Peyer's patch (tissue), 4 donors: ENCODE data around the gene SEPTIN12. TPM values are rescaled to one million over a fixed set of nuclear protein-coding genes. Genes with fewer than 3 reads are reported as not detected.

Experiments
- DNase-seq, 3 donors: peaks; one replicate each; pipeline ENCODE4 v3.0.0-alpha.2; 2017 to 2019
- H3K27ac ChIP-seq, 4 donors: fragments of 200-600 bp; sonication (generic); one replicate each; pipeline ENCODE4 v1.5.1; 2016 to 2019
- H3K27me3 ChIP-seq, 2 donors: fragments of 200-600 bp; sonication (generic); one replicate each; pipeline ENCODE4 v1.5.1; 2019
- H3K36me3 ChIP-seq, 3 donors: fragments of 200-600 bp; sonication (generic); one replicate each; pipeline ENCODE4 v1.5.1; 2016 to 2019
- H3K4me1 ChIP-seq, 4 donors: fragments of 200-600 bp; sonication (generic); one replicate each; pipeline ENCODE4 v1.5.1; 2016 to 2019
- H3K4me3 ChIP-seq, 4 donors: fragments of 200-600 bp; sonication (generic); 1 replicate in 3 of 4; 2 replicates in 1 of 4; pipeline ENCODE4 v1.5.1; 2016 to 2019; ENCODE audit warnings: mild to moderate bottlenecking in 1 of 4
- H3K9me3 ChIP-seq, 4 donors: fragments of 200-600 bp; sonication (generic); one replicate each; pipeline ENCODE4 v1.5.1; 2016 to 2019; ENCODE audit warnings: mild to moderate bottlenecking in 1 of 4
- POLR2A ChIP-seq, 2 donors: fragments of 450-650 bp; IDR thresholded peaks; one replicate each; pipeline ENCODE4 v1.5.1; 2017; ENCODE audit warnings: antibody characterized with exemption in 2 of 2, mild to moderate bottlenecking in 2 of 2, moderate library complexity in 2 of 2
- total RNA-seq, 4 donors: library from RNA; depleted of rRNA; stranded (reverse); fragments of >200 nt; gene quantifications; one replicate each; pipeline ENCODE4 v1.1.0, GENCODE V29; 2016
- TF ChIP-seq, protein P1 (sequence below), 6 experiments: fragments of 450-650 bp in 4 of 6; fragments of 200-600 bp in 2 of 6; sonication (generic) in 1 of 6; IDR thresholded peaks; one replicate each; pipeline ENCODE4 v1.5.1; 2017 to 2019; ENCODE audit warnings: antibody characterized with exemption in 6 of 6, mild to moderate bottlenecking in 3 of 6, moderate library complexity in 1 of 6

SEPTIN12 gene
- total RNA-seq, 4 donors from 2014 or later = not detected

GRCh38 chr16:4734730-4735535, 53.2 kb downstream of the SEPTIN12 start:
- H3K4me3 ChIP-seq = peak overlapping the region; percentile 87 to 94 (median 90)
- H3K9me3 ChIP-seq = no peaks in the 10 kb centered on the region
- TF ChIP-seq, protein P1, sequence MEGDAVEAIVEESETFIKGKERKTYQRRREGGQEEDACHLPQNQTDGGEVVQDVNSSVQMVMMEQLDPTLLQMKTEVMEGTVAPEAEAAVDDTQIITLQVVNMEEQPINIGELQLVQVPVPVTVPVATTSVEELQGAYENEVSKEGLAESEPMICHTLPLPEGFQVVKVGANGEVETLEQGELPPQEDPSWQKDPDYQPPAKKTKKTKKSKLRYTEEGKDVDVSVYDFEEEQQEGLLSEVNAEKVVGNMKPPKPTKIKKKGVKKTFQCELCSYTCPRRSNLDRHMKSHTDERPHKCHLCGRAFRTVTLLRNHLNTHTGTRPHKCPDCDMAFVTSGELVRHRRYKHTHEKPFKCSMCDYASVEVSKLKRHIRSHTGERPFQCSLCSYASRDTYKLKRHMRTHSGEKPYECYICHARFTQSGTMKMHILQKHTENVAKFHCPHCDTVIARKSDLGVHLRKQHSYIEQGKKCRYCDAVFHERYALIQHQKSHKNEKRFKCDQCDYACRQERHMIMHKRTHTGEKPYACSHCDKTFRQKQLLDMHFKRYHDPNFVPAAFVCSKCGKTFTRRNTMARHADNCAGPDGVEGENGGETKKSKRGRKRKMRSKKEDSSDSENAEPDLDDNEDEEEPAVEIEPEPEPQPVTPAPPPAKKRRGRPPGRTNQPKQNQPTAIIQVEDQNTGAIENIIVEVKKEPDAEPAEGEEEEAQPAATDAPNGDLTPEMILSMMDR (IDR thresholded peaks at IDR 0.05) = no peak
- peak in 1 of 2 donors; percentile 15 for TF ChIP-seq POLR2A (IDR thresholded peaks at IDR 0.05)
- H3K27ac ChIP-seq = peak overlapping the region; percentile 59 to 80 (median 78)
- peaks cover 0 to 15% (median 0%) of the 10 kb centered on the region in 4 donors for H3K4me1 ChIP-seq
- peak; percentile 93 to 97 (median 97) for DNase-seq
- H3K36me3 ChIP-seq = peaks cover 0 to 6% (median 0%) of the 10 kb centered on the region in 3 donors
- H3K27me3 ChIP-seq = no peaks in the 10 kb centered on the region

DNA sequence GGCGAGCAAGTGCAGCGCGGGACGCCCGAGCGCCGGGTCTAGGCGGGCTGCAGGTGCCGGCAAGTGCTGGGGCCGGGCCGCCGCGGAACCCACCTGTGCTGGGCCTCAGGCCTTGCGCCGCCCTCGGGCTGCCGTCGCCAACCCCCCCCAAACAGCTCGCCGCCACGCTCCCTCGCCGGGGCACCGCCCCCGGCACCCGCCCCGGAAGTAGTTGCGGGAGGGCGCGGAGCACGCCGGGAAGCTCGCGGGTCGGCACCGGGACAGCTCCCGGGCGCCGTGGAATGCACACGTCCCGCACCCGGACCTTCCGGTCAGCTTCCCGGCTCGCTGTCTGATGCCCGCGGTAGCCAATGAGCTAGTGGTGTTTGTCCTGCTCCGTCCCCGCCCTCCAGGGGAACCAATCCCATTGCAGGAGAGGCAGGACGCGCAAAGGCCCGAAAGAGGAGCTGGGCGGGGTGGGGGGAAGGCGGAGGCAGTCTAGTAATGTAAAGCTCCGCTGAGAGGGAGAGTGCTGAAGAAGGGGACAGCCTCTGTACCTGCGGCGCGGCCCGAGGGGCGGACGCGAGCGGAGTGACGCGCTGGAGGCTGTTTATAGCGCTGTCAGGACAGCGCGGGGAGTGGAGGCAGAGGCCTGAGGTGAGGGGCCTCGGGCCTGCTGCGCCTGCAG, 53.9 kb downstream of the SEPTIN12 start, which contains the start of the genes ANKS3 and DNAAF8:
TSS of gene ANKS3 (minus strand) at position 209 of the 667 bp plus-strand sequence. CDS start 4,122 bp downstream, outside the sequence.
TSS of gene DNAAF8 (plus strand) at position 475 of the 667 bp plus-strand sequence. CDS start 1,978 bp downstream, outside the sequence.
- no peaks in the 10 kb centered on the region for H3K9me3 ChIP-seq
- peak; percentile 74 to 96 (median 96) for DNase-seq
- H3K27ac ChIP-seq = peak within 1 kb of the TSS; percentile 59 to 80 (median 78)
- peaks cover 0 to 12% (median 0%) of the 10 kb centered on the region in 3 donors for H3K36me3 ChIP-seq
- H3K4me3 ChIP-seq = peak within 1 kb of the TSS; percentile 87 to 94 (median 90)
- TF ChIP-seq, protein P1 (IDR thresholded peaks at IDR 0.05) = no peak
- peak in 1 of 2 donors; percentile 20 for TF ChIP-seq POLR2A (IDR thresholded peaks at IDR 0.05)
- no peaks in the 10 kb centered on the region for H3K27me3 ChIP-seq
- H3K4me1 ChIP-seq = peaks cover 0 to 15% (median 0%) of the 10 kb centered on the region in 4 donors

- H3K27ac ChIP-seq = peak overlapping the region; percentile 59 to 80 (median 78)
- no peaks in the 10 kb centered on the region for H3K9me3 ChIP-seq
- no peak for TF ChIP-seq POLR2A (IDR thresholded peaks at IDR 0.05)
- TF ChIP-seq, protein P1 (IDR thresholded peaks at IDR 0.05) = no peak
- H3K4me1 ChIP-seq = peaks cover 0 to 15% (median 0%) of the 10 kb centered on the region in 4 donors
- DNase-seq = peak in 1 of 3 donors; percentile 23
- H3K4me3 ChIP-seq = peak overlapping the region; percentile 87 to 94 (median 90)
- peaks cover 0 to 17% (median 0%) of the 10 kb centered on the region in 3 donors for H3K36me3 ChIP-seq
- H3K27me3 ChIP-seq = no peaks in the 10 kb centered on the region
These were observed 54.4 kb downstream of the SEPTIN12 start for GRCh38 chr16:4733747-4734062.

DNA sequence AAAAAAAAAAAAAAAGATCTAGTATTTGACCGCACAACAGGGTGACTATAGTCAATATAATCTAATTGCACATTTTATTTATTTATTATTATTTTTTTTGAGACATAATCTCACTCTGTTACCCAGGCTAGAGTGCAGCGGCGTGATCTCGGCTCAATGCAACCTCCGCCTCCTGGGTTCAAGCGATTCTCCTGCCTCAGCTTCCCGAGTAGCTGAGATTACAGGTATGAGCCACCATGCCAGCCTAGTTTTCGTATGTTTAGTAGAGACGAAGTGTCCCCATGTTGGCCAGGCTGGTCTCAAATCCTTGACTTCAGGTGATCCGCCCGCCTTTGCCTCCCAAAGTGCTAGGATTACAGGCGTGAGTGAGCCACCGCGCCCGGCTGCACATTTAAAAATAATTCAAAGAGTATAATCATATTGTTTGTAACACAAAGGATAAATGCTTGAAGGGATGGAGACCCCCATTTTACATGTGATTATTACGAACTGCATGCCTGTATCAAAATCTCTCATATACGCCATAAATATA, 54.9 kb downstream of the SEPTIN12 start:
- Histone ChIP-seq H3K4me3 (peak overlapping the region; percentile 87 to 94 (median 90)), H3K27me3 (no peaks in the 10 kb centered on the region), H3K27ac (peak overlapping the region in 3 of 4 donors; percentile 59 to 80 (median 80)), H3K4me1 (peaks cover 0 to 15% (median 0%) of the 10 kb centered on the region in 4 donors), H3K36me3 (peaks cover 0 to 21% (median 0%) of the 10 kb centered on the region in 3 donors), H3K9me3 (no peaks in the 10 kb centered on the region)
- TF ChIP-seq, protein P1 (IDR thresholded peaks at IDR 0.05) = no peak
- no peak for TF ChIP-seq POLR2A (IDR thresholded peaks at IDR 0.05)
- DNase-seq = no peak

DNA sequence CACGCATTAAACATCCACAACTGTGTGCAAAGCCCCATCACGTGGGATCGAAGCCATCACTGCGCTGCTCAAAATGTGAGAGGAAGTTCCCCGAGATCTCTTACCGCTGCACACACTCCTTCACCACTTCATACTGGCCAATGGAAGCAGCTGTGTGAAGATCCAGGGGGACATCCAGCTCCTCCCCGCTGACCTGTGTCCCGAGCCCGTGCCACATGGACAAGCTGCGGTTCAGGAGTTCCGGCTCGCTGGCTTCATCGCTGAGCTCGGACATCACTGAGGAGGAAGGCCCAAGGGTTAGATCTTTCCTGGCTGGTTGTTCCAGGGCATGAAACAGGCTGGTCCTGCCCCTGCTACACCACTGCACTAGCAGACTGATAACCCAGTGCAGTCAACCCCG, 58.3 kb downstream of the SEPTIN12 start:
- H3K4me1 ChIP-seq = peaks cover 0 to 9% (median 0%) of the 10 kb centered on the region in 4 donors
- TF ChIP-seq, protein P1 (IDR thresholded peaks at IDR 0.05) = no peak
- TF ChIP-seq POLR2A (IDR thresholded peaks at IDR 0.05) = no peak
- no peaks in the 10 kb centered on the region for H3K27me3 ChIP-seq
- no peak overlapping the region for H3K4me3 ChIP-seq
- H3K27ac ChIP-seq = no peak overlapping the region
- no peaks in the 10 kb centered on the region for H3K9me3 ChIP-seq
- peaks cover 0 to 45% (median 0%) of the 10 kb centered on the region in 3 donors for H3K36me3 ChIP-seq
- DNase-seq = no peak
